Suprapubic skin (tissue), 3 donors: ENCODE measurements around the gene KCTD21.

Experiments
- POLR2AphosphoS5 ChIP-seq, 3 donors: sonication (generic); formaldehyde crosslinking; IDR thresholded peaks; one replicate each; pipeline ENCODE4 v1.6.1; 2017; ENCODE audit warnings: antibody characterized with exemption in 3 of 3
- TF ChIP-seq, protein P1 (sequence below), 2 donors: fragments of 200-600 bp in 1 of 2; fragments of 450-650 bp in 1 of 2; sonication (generic) in 1 of 2; IDR thresholded peaks; one replicate each; pipeline ENCODE4 v1.5.1; 2016 to 2019; ENCODE audit warnings: antibody characterized with exemption in 2 of 2, mild to moderate bottlenecking in 1 of 2, moderate library complexity in 1 of 2

DNA sequence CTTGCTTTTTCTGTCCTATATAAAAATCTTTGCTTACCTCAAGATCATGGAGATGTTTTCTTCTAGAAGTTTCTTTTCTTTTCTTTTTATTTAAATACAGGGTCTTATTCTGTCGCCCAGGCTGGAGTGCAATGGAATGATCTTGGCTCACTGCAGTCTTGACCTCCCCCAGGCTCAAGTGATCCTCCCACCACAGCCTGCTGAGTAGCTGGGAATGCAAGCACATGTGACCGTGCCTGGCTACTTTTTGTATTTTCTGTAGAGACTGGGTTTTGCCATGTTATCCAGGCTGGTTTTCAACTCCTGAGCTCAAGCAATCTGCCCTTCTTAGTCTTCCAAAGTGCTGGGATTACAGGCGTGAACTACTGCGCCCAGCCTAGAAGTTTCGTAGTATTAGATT lies 45.6 kb upstream of the KCTD21 start:
- TF ChIP-seq, protein P1, sequence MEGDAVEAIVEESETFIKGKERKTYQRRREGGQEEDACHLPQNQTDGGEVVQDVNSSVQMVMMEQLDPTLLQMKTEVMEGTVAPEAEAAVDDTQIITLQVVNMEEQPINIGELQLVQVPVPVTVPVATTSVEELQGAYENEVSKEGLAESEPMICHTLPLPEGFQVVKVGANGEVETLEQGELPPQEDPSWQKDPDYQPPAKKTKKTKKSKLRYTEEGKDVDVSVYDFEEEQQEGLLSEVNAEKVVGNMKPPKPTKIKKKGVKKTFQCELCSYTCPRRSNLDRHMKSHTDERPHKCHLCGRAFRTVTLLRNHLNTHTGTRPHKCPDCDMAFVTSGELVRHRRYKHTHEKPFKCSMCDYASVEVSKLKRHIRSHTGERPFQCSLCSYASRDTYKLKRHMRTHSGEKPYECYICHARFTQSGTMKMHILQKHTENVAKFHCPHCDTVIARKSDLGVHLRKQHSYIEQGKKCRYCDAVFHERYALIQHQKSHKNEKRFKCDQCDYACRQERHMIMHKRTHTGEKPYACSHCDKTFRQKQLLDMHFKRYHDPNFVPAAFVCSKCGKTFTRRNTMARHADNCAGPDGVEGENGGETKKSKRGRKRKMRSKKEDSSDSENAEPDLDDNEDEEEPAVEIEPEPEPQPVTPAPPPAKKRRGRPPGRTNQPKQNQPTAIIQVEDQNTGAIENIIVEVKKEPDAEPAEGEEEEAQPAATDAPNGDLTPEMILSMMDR (IDR thresholded peaks at IDR 0.05): no peak
- TF ChIP-seq POLR2AphosphoS5 (IDR thresholded peaks at IDR 0.05): no peak
